GM10847 (cell line): ENCODE measurements around the gene P4HA2.

Experiments
- POLR2A ChIP-seq: IDR thresholded peaks from 2 replicates; pipeline ENCODE4 v1.6.1; 2011; ENCODE audit not compliant: insufficient read length; ENCODE audit errors: extremely low read depth

The P4HA2 gene

GRCh38 chr5:132227485-132228240 lies at the start of gene P4HA2:
P4HA2 (minus strand) TSS chr5:132227853; CDS start chr5:132218626, 9,227 bp downstream.
- TF ChIP-seq POLR2A = peak; percentile 33

DNA sequence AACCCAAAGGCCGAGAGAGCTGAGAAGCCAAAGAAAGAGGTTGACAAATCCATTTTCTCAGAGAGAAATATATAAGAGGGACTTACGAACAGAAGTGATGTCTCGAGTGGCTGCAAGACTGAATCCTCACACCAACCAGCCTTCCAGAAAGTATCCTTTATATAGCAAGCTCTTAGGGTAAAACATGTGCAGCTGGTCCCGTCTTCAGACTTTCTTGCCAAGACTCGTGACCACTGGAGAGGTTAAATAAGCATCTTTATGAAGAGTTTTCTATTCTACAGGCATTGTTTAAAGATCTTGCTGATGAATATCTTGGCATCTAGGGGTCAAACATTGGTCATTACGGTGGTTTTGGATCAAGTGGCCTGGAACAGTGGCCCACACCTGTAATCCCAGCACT lies 49.6 kb upstream of the P4HA2 start:
- no peak for TF ChIP-seq POLR2A

DNA sequence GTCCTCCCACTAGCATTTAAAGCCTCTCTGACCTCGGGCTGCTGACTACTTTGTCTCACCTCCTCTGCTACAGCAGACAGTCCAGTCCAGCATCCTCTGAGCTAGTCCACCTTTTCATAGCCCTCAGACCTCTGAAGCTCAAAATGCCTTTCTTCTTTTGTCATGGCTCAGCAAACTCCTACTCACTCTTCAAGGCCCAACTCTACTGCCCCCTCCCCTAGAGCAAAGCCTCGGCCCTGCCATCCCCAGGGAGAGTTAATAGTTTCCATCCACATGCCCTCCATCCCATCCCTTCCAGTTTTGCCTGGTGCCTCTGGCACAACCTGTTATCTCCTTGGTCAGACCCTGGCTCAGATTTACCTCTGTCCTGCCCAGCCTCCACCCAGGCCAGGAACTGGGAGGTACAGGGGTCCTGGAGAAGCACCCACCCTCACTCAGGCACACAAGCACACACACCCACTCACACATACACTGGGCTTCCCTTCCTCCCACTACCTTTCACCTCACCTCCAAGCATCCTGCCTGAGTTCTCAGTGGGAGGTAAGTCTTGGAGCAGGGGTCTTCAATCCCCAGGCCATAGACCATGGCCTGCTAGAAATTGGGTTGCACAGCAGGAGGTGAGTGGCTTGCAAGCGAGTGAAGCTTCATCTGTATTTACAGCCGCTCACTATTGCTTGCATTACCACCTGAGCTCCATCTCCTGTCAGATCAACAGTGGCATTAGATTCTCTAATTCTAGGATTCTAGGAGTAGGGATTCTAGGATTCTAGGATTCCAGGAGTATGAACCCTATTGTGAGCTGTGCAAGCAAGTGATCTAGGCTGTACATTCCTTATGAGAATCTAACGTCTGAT lies 47.9 kb upstream of the P4HA2 start:
- TF ChIP-seq POLR2A = no peak

GRCh38 chr5:132274050-132274792 lies 46.6 kb upstream of the P4HA2 start:
- TF ChIP-seq POLR2A = no peak

GRCh38 chr5:132273631-132274030 lies 46.0 kb upstream of the P4HA2 start:
- TF ChIP-seq POLR2A = no peak

DNA sequence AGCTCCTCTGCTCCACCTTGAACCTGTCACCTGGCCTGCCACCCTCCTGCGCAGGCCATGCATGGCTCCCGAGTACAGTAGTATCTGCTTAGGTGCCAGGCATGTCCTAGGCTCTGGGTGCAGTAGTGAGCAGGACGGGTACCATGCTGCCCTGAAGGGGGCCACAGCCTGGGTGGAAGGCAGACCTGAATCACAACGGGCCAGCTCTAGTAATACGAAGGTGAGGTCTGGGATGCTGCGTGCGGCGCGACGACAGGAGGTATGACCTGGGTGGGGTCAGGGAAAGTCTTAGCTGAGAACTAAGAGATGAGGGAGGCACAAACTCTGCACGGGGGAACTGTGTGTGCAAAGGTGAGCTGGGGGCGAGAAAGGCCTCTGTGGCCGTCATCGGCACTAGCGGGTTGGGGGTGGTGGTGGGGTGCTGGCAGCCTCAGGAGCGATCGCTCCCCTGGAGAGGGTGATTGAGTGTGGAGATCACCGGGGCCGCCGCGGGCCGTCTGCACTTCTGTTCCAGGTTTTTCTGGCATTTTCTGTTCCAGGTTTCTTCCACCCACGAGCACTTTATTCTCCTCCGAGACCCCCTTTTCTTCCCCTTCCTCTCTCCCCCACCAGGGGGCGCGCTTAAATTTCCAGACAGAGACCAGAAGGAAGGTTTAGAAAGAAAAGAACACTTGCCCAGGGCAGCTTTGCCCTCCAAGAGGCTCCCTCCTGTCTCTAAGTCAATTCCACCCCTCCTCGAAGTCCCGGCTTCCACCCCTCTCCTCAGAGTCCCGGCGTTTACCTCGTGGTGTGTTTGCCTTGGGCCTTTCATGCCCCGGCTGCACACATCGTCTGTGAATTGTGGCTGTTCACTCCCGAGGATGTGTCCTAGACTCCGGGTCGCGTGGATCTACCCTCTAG lies 44.9 kb upstream of the P4HA2 start:
- TF ChIP-seq POLR2A = no peak

- no peak for TF ChIP-seq POLR2A
Observed at GRCh38 chr5:132271251-132272246, 43.9 kb upstream of the P4HA2 start.

DNA sequence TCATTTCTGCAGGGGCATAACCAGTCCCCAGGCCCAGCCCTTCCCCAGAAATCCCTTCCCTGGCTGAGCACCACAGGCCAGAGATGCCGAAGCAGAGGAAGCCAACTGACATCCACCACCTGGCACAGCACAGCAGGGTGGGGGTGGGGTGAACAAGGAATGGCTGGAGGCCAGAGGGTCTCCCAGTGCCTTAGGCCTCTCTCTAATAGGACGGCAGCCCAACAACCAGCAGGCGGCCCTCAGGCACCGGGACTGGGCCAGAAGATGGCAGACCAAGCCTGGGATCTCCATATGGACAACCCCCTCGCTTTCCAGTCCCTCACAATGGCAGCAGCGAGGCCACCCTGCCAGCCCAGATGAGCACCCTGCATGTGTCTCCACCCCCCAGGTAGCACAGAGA lies 43.1 kb upstream of the P4HA2 start:
- TF ChIP-seq POLR2A = no peak

DNA sequence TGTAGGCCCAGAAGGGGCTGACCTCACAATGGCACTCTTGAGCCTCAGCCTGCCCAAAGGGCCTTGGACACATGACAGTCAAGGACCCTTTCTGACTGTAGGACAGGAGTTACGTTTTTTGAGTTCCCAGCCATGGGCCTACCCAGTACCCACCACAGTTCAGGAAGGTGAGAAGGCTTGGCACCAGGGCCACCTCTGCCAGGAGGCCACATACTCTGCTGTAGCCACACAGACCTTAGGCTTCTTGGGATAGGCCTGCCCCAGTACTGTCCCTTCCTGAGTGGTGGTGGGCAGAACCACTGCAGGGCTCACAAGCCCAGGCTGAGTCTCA lies 42.6 kb upstream of the P4HA2 start:
- no peak for TF ChIP-seq POLR2A

DNA sequence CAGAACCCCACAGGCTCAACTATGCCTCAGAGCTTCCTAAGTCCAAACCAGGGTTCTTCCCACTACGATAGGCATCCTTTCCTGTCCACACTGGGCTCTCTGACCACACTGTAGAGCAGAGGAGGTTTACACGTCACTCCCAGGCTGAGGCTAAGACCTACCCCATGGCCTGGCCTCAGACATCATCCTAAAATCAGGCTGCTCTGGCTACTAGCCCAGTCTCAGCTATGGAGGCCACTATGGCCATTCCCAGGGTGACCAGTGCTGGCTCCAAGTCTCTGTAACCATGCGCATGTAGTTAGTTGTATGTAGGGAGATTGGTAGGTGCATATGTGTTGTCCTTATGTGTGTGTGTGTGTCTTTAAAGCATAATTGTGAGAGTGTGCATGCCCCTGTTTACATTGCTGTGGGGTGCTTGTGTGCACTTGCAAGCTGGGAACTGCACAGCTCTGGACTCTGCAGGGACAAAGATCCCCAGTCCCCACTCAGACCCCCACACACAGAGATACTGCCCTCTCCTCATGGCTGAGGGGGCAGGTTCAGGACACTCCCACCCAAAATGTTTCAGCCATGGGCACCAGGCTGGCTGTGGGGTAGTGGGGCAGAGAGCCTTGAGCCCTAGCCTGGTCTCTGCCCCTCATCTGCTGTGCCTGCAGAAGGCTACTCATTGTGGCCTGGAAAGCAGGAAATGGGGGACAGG lies 42.1 kb upstream of the P4HA2 start:
- TF ChIP-seq POLR2A = no peak

- no peak for TF ChIP-seq POLR2A
Observed at GRCh38 chr5:132268769-132269551, 41.3 kb upstream of the P4HA2 start.
